GM18868 (cell line): Measurements from ENCODE around the gene MTMR1.

ENCODE experiments used
- ATAC-seq: cut with Tn5 transposase; IDR thresholded peaks from one replicate; pipeline ENCODE4 v1.9.1; 2021; ENCODE audit warnings: mild to moderate bottlenecking, moderate library complexity; ENCODE audit not compliant: unreplicated experiment

Gene MTMR1

GRCh38 chrX:150692831-150693724, at the start of gene MTMR1:
MTMR1 (plus strand) TSS chrX:150693396; CDS start chrX:150693531, 135 bp downstream.
- peak; percentile 58 for ATAC-seq

- ATAC-seq, result no peak
Measured at GRCh38 chrX:150643958-150644357, 49.2 kb upstream of the MTMR1 start.

- ATAC-seq, result no peak
Measured at GRCh38 chrX:150644422-150644821, 48.8 kb upstream of the MTMR1 start.

GRCh38 chrX:150647331-150647730, 45.9 kb upstream of the MTMR1 start:
- no peak for ATAC-seq

- no peak for ATAC-seq
Measured at GRCh38 chrX:150648296-150648940, 44.8 kb upstream of the MTMR1 start.

- ATAC-seq, result no peak
Measured at GRCh38 chrX:150649096-150649870, 43.9 kb upstream of the MTMR1 start.

- ATAC-seq, result no peak
Measured at GRCh38 chrX:150651906-150652305, 41.3 kb upstream of the MTMR1 start.

- no peak for ATAC-seq
Measured at GRCh38 chrX:150655788-150656187, 37.4 kb upstream of the MTMR1 start.

- no peak for ATAC-seq
Measured at GRCh38 chrX:150663073-150663472, 30.1 kb upstream of the MTMR1 start.

GRCh38 chrX:150664290-150664689, 28.9 kb upstream of the MTMR1 start:
- no peak for ATAC-seq

- no peak for ATAC-seq
Measured at GRCh38 chrX:150676221-150676620, 17.0 kb upstream of the MTMR1 start.

- ATAC-seq, result no peak
Measured at GRCh38 chrX:150680974-150681373, 12.2 kb upstream of the MTMR1 start.

GRCh38 chrX:150683112-150683511, 10.1 kb upstream of the MTMR1 start:
- no peak for ATAC-seq

- ATAC-seq, result no peak
Measured at GRCh38 chrX:150683536-150684146, 9.6 kb upstream of the MTMR1 start.

- ATAC-seq, result no peak
Measured at GRCh38 chrX:150688911-150689451, 4.2 kb upstream of the MTMR1 start.

GRCh38 chrX:150690126-150690525, 3.1 kb upstream of the MTMR1 start:
- ATAC-seq, result no peak

GRCh38 chrX:150692296-150692695, 900 bp upstream of the MTMR1 start:
- no peak for ATAC-seq

GRCh38 chrX:150693725-150694574, 754 bp downstream of the MTMR1 start:
- ATAC-seq, result peak; percentile 74

GRCh38 chrX:150694738-150695410, 1.7 kb downstream of the MTMR1 start:
- ATAC-seq, result peak; percentile 30
